Measurements from ENCODE around the gene IFNA10.
"Not testable (repeated sequence)": the region's sequence is repeated elsewhere in the genome, so short reads cannot be mapped to it uniquely, and the experiment has no call there.

The IFNA10 gene

DNA sequence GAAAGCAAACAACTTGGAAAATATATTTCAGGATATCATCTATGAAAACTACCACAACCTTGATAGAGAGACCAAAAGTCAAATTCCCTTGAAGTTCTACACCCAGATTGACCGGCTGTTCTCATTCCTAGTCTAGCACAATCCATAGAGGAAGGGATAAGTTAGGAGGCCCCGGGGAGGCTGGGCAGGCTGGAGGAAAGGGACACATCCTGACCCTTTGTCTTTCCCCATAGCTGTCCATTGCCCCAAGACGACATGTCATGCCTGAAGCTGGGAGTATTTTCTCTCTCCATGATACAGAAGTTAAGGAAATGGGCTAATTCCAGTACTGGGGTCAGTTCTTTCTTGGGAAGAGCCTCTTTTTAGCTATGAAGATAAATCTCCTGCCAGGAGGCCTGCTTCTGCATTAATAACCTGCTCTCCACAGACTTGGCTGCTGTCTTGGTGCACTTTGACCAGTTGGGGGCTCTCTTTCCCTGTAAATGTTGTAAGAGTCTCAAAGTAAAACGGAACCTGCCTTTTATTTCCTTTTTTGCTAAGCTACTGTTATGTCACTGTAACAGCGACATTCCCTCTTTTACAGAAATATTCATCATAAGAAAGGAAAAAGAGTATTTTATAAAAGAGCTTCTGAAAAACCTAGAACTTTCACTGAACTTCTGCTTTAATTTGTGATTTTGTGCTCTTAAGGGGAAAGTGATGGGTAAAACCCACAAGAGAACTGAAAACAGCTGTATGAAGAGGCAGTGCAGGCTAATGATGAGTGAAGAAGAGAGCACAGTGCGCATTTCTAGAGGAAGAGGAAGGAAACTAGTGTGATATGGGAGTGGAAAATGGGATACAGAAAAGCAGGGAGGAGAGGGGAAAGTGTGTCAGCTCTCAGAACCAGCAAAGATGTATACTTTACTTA lies 11.8 kb downstream of the IFNA10 start:
- not testable (repeated sequence) for FAIRE-seq; DNase-seq (ENCODE audit: low spot score)

- DNase-seq (ENCODE audit: low spot score); FAIRE-seq: not testable (repeated sequence)
Observed at GRCh38 chr9:21187487-21187886, 19.5 kb downstream of the IFNA10 start, which contains the start of gene IFNA4. IFNA4 (minus strand) TSS chr9:21187587; CDS start chr9:21187531, 56 bp downstream.

DNA sequence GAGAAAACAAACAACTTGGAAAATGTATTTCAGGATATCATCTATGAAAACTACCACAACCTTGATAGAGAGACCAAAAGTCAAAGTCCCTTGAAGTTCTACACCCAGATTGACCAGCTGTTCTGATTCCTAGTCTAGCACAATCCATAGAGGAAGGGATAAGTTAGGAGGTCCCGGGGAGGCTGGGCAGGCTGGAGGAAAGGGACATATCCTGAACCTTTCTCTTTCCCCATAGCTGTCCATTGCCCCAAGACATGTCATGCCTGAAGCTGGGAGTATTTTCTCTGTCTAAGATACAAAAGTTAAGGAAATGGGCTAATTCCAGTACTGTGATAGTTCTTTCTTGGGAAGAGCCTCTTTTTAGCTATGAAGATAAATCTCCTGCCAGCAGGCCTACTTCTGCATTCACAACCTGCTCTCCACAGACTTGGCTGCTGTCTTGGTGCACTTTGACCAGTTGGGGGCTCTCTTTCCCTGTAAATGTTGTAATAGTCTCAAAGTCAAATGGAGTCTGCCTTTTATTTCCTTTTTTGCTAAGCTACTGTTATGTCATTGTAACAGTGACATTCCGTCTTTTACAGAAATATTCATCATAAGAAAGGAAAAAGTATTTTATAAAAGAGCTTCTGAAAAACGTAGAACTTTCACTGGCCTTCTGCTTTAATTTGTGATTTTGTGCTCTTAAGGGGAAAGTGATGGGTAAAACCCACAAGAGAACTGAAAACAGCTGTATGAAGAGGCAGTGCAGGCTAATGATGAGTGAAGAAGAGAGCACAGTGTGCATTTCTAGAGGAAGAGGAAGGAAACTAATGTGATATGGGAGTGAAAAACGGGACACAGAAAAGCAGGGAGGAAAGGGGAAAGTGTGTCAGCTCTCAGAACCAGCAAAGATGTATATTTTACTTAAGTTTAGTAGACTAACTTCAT lies 23.9 kb downstream of the IFNA10 start:
- FAIRE-seq; DNase-seq (ENCODE audit: low spot score): not testable (repeated sequence)

DNA sequence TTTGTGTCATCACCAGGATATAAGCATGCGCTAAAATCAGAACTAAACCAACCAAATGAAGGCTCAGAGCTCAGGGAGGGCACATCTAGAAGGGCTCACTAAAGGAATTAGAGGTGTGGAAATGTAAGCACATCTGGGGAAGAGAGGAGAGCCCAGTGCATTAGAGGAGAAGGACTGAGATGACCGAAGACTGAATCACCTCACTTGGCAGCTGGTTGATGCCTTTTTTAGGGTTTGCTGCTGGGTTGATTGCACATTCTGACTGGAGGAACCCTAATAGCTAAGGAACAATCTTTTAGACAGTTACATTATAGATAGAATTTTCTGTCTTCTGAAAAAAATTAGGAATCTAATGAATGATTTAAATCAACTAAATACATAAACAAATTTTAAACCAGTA lies 32.3 kb downstream of the IFNA10 start:
- DNase-seq (ENCODE audit: low spot score) (no peak), FAIRE-seq (no peak)

- no peak for DNase-seq (ENCODE audit: low spot score)
- FAIRE-seq, result no peak
Observed at GRCh38 chr9:21172156-21172555, 34.8 kb downstream of the IFNA10 start.

- FAIRE-seq (no peak), DNase-seq (ENCODE audit: low spot score) (no peak)
Observed at GRCh38 chr9:21171351-21171750, 35.6 kb downstream of the IFNA10 start.

DNA sequence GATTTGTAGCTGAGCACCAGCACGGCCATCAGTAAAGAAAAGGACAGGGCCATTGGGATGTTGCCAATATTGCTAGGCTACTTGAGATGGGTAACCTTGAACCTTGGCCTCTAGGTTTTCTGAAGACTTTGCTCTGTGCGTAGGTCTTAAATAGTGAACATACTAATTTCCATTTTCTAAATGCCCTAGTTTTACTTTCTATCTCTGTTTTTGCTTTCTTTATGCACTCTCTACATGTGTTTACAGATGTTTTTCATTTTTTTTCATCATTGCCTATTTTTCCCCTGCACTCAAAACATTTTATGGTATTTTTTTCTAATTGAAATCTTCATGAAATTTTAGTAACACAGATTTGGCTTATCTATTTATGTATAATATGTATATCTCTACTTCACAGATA lies 40.4 kb downstream of the IFNA10 start, which contains the start of gene IFNA21:
Gene IFNA21, minus strand, starts transcription at position 101 of the 400 bp plus-strand sequence. Its CDS starts 48 bp downstream, at position 53.
- not testable (repeated sequence) for DNase-seq (ENCODE audit: low spot score); FAIRE-seq

GRCh38 chr9:21165516-21165915 lies 41.4 kb downstream of the IFNA10 start:
- DNase-seq (ENCODE audit: low spot score) (no peak), FAIRE-seq (no peak)

DNA sequence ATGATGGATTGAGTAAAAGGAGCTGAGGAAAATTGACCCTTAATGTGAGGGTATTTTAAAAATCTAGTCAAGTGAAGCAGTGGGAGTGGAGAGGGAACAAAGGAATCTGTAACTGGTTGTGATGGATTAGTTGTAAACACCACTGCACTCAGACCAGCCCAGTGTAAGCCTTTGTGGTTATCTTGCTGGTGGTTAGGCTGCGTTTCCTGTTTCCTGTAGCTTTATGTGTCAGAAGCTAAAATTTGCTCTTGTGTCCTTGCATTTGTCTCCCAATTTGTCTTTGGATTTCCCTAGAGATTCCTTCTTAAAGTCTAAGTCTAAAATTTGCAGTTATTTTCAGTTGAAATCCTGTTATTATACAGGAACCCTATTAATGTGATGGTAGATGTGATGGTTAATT lies 46.8 kb downstream of the IFNA10 start:
- peak; percentile 3 for DNase-seq (ENCODE audit: low spot score)
- FAIRE-seq, result no peak
